OCI-M1 (cell line): ENCODE measurements around the gene TEX51.
A peak's percentile ranks its signal among the peaks of the same experiment; 100 is the strongest.

Experiments used
- DNase-seq: peaks from one replicate; lab custom pipeline; 2025; lab: John Stamatoyannopoulos, UW

The TEX51 gene

GRCh38 chr2:126893606-126894005 is 5.1 kb upstream of the TEX51 start:
- DNase-seq: no peak

- no peak for DNase-seq
These were observed 4.6 kb upstream of the TEX51 start for GRCh38 chr2:126894082-126894481.

- DNase-seq: no peak
These were observed 4.0 kb upstream of the TEX51 start for GRCh38 chr2:126894585-126895182.

- no peak for DNase-seq
These were observed 3.4 kb upstream of the TEX51 start for GRCh38 chr2:126895336-126895735.

GRCh38 chr2:126896471-126896870 is 2.2 kb upstream of the TEX51 start:
- DNase-seq: no peak

- no peak for DNase-seq
These were observed 1.0 kb downstream of the TEX51 start for GRCh38 chr2:126899616-126900185.

GRCh38 chr2:126900646-126901319 is 2.1 kb downstream of the TEX51 start:
- no peak for DNase-seq

GRCh38 chr2:126901459-126901858 is 2.8 kb downstream of the TEX51 start:
- DNase-seq: no peak

GRCh38 chr2:126902152-126902835 is 3.6 kb downstream of the TEX51 start:
- no peak for DNase-seq

GRCh38 chr2:126902859-126903258 is 4.2 kb downstream of the TEX51 start:
- DNase-seq: no peak

- DNase-seq: no peak
These were observed 7.3 kb downstream of the TEX51 start for GRCh38 chr2:126905991-126906390.

- DNase-seq: no peak
These were observed 8.1 kb downstream of the TEX51 start for GRCh38 chr2:126906781-126907180.

- no peak for DNase-seq
These were observed 9.0 kb downstream of the TEX51 start for GRCh38 chr2:126907671-126908070.

GRCh38 chr2:126908721-126909177 is 10.1 kb downstream of the TEX51 start:
- no peak for DNase-seq

GRCh38 chr2:126909366-126909765 is 10.7 kb downstream of the TEX51 start:
- DNase-seq: no peak

GRCh38 chr2:126909781-126910180 is 11.1 kb downstream of the TEX51 start:
- no peak for DNase-seq

GRCh38 chr2:126910637-126911036 is 11.9 kb downstream of the TEX51 start:
- DNase-seq: peak; percentile 36

- no peak for DNase-seq
These were observed 12.6 kb downstream of the TEX51 start for GRCh38 chr2:126911111-126911796.

GRCh38 chr2:126912201-126912600 is 13.5 kb downstream of the TEX51 start:
- no peak for DNase-seq

GRCh38 chr2:126913329-126913728 is 14.6 kb downstream of the TEX51 start:
- no peak for DNase-seq

- no peak for DNase-seq
These were observed 15.4 kb downstream of the TEX51 start for GRCh38 chr2:126913881-126914615.
